Stimulated activated CD8-positive, alpha-beta memory T cell treated with anti-CD3 and anti-CD28 coated beads, Interleukin-7, amount 100 ng/mL, for 1 hour (primary cell): ENCODE measurements around the gene RAE1.

ENCODE experiments used
- DNase-seq, 2 donors: peaks; one replicate each; pipeline ENCODE4 v3.0.0-alpha.2; 2020; ENCODE audit warnings: low read depth in 2 of 2

Gene RAE1

DNA sequence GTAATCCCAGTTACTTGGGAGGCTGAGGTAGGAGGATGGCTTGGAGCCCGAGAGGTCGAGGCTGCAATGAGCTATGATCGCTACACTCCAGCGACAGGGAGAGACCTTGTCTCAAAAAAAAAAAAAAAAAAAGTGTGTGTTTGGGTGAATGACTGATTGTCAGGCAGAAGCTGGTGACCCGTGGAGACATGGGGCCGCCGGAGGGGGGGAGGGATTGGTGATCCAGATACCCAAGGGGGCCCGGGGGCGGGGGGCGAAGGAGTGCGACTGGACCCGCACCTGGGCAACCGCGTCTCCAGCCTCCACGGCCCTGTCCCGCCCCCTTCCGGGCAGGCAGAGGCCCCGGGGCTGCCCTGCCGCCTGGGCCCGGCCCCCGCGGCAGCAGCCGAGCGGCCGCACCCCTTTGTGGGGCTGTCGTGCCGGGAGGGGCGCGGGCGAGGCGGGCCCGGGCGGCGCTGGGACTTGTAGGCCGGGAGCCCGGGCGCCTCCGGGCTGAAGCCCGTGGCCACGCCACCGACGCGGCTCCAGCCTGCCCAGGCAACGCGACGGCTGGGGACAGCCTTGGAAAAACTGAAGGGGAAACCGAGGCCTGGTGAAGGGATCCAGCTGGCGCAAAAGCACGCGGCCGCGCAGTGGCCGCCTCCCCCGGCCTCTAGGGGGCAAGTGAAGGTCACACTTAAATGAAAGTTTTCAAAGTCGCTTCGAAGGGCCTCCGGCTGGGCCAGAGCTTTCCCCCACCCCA is 38.1 kb downstream of the RAE1 start:
- DNase-seq = no peak

DNA sequence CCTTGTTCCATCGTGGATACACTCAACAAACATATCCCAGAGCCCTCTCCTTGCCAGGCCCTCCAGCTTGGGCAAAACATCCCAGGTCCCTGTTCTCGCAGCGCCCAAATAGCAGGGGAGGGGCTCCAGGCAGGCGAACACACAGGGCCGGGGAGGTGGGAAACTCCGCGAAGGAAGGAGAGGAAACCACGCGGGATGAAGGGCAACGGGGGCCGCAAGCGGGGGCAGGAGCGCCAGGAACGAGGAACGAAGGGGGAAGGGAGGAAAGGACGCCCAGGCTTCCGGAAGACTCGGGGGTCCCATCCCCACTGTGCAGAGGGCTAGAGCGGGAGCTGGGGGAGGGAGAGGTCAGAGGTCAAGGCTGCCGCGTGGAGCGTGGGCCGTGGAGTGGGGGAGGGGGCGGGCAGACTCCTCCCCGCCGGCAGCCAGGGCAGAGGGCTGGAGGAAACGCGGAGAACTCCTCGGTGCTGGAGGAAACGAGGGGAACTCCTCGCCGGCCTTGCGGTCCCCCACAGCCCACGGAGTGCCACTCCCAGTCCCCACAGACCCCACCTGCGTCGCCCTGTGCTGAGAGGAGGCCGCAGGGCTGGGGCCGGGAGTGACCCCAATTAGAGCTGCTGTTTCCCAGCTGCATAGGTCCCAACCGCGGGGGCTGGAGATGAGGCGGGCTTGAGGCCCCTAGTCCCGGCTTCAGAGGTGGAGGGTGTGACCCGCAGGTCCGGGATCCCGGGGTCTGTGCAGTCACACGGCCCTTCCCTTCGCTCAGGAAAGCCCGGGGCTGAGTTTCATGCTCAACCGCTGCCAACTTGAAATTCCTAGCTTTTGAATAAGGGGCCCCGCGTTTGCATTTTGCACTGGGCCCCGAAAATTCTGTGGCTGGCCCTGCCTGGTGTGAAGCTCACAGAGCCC is 38.9 kb downstream of the RAE1 start:
- no peak for DNase-seq

DNA sequence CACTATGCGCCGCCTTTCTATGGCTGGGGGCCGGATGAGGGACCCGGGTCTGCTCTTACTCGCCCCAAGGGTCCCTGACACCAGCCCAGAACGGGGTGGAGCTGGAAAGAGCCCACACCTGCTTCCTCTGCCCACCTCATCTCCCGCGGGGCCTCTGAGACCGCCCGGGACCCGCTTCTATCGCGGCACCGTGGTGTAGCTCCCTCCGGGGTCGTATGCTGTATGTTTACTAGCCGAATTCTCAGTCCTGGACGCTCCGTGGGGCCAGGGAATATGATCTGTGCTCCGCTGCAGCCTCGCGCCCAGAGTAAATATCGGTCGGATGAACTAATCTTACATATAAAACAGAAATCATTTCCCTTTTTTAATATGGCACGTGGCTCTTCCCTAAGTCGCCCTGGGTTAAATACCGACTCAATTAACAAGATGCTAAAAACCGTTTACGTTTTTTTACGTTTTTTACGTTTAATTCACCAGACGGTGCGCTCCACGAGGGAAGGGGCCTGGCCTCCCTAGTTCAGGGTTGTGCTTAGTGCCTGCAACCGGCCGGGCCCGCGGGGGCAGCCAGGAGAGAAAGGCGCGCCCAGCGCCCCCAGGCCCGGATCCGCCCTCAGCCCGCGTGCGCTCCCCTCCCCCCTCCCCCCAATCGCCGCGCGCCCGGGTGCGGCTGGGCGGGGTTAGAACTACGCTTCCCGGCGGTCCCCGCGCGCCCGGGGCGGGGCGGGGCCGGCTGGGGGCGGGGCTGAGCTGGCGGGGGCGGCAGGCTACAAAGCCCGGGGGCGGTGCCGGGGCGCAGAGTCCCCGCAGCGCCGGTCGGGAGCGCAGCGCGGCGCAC is 39.8 kb downstream of the RAE1 start, which contains the start of gene RBM38:
Gene RBM38 (plus strand): TSS at position 793 of the 835 bp plus-strand sequence. CDS start 186 bp downstream, outside the sequence.
- peak; percentile 51 to 53 for DNase-seq

DNA sequence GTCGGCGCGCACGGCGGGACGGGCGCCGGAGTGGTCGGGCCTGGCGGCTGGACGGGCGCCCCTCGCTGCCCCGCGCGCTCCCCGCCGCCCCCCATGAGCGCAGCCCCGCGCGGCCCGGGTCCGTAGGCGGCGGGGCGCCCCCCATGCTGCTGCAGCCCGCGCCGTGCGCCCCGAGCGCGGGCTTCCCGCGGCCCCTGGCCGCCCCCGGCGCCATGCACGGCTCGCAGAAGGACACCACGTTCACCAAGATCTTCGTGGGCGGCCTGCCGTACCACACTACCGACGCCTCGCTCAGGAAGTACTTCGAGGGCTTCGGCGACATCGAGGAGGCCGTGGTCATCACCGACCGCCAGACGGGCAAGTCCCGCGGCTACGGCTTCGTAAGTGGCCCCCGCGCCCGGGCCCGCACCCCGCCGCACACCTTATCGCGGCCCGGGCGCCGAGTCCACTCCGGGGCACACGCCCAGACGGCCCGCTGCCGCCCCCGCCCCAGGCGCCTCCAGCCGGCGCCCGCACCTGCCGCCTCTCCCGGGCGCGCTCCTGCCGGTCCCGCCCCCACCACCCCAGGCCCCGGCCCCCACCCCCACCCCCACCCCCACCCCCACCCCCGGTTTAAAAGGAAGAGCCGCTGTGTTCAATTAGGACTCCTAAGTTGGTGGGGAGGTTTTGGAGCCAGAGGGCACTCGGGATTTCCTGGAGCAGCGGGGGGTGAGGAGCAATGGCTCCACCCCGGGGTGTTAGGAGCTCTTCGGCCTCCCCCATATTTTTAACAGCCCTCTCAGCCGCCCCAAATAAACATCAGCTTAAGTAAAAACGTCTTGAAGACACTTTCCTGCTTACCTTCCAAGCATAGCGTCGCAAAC is 40.6 kb downstream of the RAE1 start:
- no peak for DNase-seq

DNA sequence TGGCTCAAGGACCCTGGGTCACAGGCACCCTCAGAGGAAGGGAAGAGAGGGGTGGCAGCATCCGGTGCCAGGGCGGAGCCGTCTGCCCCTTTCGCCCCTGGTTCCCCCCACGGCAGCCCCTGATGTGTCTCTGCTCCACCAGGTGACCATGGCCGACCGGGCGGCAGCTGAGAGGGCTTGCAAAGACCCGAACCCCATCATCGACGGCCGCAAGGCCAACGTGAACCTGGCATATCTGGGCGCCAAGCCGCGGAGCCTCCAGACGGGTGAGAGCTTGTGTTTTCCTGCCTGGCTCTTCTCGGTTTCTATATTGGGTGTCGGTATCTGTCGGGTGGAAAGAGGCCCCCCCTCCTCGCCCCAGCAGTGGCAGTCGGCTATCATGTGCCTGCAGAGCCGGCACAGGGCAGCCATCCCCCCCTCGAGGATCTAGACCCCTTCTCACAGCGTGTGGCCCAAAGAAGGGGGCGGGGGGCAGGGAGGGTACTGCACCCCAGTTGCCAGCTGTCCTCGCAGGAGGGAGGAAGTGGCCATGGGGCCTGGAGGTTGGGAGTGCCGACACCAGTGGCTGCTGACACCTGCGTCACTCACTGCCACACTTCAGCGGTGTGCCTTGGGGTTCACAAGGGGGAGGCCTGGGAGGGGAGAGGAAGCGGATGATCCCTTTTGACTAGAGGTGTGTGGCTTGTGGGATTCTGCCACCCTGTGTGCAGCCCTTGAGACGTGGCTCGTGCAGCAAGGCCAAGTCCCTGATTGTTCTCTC is 41.6 kb downstream of the RAE1 start:
- DNase-seq = peak; percentile 55 to 58

DNA sequence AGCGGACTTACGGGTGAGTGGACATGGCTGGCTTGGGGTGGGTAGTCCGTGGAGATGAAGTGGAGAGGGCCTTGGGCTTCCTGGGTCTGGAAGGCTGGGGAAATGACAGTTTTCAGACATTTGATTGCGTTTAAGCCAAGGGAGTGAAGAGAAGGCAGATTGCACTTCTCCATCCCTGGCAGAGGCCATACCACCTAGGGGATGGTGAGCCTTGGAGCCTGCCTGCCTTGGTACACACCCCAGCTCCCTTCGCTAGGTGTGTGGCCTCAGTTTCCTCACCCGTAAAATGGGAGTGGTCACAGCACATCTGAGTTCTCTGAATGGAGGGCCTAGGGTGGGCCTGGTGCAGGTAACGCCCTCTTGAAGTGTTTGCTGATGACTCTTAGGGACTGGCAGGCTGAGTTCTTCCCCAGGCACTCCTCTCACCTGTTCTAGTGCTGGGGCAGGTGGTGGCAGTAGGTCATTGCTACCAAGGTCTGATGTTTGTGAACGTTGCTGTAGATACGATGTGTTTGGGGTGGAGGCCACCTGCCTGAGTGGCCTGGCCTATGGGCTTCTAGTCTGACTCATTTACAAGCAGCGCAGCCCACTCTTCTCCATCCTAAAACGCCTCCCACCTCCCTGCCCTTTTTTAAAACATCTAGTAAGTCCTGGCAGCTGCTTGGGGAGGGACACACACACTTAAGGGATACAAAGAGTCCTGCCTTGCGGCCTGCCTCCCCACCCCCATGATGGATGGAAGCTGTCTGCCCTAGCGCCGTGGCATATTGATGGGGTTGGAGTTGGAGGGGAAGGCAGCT is 42.5 kb downstream of the RAE1 start:
- no peak for DNase-seq

DNA sequence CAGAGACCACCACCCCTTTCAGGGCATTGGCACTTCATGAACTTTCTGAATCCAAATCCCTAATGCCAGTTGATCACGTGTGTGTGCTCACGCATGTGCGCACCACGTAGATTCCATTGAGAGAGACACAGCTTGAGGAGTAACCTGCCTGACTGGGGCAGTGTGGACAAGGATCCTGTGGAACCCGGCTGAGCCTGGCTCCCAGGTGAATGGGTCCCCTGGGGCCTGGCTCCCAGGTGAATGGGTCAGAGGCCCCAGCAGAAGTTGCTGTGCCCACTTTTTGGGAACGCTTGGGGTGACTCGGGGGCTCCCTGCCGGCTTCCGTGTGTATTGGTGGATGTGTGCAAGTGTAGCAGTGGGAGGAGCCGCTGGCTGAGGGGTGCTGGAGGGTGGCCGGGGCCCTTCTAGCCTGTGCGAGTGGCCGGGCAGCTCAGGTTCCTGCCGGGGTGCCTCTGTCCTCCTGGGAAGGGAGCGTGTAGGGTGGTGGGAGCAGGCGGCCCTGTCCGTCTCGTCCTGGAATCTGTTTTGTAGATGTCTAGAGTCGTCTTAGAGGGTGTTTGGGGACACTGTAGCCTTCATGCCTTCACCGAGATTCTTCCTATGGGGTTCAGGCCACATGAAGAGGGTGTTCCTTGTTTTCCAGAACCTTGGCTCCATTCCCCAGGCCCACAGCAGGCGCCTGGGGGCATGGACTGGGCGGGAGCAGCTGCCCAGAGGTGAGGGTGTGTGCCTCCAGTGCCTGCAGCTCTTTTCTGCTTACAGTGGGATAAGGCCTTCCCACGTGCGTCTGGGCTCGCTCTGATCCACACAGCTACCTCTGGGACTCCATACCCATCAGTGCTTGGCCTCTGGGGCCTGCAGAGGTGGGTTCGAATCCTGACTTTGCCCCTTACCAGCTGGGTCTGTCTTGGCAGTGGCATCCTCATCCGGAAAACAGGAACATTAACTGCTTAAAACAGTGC is 43.3 kb downstream of the RAE1 start:
- no peak for DNase-seq

DNA sequence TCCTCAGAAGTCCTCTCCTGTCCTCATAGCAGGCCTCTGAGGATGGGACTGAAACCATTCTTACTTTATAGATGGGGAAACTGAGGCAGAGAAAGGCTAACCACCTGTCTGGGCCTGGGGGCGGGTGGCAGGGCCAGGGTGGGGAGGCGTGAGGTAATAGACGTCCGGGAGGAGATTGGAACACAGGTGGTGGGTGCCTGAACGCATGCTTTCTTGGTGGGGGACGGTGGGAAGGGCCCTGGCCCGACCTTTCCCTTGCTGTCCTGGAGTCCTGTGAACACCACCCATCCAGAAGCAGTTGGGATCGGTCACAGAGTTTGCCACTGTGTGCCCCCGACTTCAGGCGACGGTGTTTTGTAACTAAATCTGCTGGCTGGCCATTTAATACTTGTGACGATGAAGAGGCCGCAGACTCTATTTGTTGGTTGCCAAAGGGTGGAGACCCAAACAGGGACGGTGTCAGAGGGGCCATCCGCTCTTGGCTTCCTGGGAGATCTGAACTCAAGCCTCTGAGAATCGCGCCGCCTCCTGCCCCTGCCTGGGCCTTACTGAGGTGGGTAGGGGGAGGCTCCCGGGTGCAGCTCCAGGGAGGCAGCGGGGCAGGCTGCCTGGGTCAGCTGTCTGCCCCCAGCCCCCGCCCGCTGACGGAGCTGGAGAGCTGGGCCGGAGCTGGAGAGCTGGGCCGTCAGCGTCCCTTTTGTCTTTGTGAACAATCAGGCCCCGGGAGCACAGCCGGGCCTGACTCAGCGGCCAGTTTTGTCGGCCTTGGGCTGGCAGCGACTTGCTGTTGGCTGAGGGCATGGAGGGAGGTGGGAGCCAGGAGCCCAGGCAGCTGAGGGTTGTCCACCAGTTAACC is 44.3 kb downstream of the RAE1 start:
- DNase-seq = no peak

DNA sequence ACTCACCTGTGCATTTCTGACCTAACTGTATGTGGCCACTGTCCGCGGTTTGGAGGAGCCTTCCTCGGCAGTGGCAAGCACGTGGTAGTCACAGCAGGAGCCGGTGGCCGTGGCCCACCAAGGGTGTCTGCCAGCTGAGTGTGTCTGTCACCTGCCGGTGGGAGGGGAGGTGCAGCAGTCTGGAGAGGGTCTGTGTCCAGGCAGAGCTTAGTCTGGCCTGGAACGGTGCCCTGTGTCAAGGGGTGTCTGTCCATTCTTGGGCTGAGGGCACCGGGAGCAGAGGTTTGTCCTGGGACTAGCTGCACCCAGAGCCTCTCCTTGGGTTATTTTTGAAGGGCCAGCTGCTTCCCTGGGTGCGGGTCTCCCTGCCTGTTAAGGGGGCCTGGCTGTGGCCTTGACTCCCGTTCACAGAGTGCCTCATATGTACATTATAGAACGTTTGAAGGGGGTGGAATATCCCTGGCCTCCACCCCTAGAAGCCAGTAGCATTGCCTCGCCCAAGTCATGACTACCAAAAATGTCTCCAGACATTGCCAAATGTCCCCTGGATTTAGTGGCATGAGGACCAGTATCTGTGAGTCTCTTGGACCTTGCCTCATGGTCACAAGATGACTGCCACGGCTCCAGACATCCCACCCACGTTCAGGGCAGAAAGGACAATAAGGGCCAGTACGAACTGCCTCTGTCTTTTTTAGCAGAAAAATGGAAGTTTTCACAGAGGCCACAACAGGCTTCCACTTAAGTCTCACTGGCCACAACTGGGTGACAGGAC is 45.3 kb downstream of the RAE1 start:
- DNase-seq = no peak

DNA sequence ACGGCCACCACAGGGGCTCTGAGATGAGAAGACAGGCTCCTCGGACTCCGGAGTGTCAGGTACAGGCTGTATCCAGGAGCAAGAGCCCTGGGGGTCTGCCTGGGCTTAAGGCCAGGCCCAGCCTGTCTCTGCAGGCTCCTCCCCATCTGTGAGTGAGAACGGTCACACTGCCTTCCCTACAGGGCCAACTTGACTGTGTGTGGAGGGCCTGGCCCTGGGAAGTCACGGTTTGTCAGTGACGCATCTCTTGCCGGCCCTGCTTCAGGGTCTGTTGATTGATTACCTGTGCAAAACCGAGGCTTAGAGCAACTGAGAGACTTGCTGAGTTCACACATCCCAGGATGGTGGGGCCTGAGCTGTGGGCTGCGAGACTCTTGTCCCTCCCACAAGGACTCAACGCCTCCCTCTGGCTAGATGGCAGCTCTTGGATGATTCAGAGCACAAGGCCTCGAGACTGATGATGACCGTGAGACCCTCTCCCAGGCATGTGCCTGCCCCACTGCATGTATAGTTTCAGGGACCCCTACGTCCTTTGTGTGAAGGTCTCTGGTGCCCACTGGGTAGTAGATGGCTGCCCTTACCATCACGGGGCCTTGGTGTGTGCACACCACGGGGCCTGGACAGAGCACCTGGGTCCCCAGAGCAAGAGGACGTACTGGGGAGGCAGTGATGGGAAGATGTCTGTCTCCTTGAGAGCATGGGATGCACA is 46.1 kb downstream of the RAE1 start:
- DNase-seq = no peak

DNA sequence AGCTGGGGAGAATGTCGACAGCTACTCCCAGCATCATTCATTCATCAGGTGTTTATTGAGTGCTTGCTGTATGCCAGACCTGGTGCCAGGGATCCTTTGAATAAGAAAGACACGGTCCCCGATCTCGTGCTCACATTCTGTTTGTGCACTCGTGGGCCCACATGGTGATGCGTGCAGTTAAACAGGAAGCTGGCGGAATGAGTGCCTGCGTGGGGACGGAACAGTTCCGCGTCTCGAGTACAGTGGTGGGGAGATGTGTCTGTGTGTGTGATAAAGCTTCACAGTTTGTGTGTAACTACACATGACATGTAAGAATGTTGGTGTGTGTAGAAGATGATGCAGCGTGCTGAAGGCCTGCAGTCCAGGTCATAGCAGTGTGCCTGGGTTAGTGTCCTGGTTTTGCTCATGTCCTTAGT is 46.6 kb downstream of the RAE1 start:
- DNase-seq = no peak

DNA sequence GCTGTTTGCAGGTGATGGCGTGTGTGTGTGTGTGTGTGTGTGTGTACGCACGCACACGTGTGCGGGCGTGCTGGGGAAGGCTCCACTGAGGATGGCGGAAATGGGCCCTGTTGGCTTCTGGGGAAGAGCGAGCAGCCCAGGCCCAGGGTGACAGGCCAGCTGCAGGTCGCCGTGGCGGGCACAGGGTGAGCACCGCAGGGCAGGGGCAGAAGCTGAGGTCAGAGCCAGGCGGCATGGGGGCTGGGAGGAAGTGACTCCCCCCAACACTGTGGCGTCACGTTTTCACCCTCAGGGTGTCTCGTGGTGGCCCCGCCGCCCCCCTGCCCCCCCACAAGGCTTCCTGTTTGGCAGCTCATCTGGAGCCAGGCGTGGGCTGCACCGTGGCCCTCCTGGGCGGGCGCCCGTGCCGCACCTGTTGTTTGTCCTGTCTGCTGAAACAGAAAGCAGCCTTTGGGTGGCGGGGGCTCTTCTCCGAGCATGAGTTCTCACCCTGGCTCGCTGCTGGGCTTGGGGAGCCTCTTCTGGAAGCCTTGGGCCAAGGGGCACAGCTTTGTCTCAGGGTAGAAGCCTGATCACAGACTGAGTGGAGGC is 47.3 kb downstream of the RAE1 start:
- peak; percentile 67 to 79 for DNase-seq

DNA sequence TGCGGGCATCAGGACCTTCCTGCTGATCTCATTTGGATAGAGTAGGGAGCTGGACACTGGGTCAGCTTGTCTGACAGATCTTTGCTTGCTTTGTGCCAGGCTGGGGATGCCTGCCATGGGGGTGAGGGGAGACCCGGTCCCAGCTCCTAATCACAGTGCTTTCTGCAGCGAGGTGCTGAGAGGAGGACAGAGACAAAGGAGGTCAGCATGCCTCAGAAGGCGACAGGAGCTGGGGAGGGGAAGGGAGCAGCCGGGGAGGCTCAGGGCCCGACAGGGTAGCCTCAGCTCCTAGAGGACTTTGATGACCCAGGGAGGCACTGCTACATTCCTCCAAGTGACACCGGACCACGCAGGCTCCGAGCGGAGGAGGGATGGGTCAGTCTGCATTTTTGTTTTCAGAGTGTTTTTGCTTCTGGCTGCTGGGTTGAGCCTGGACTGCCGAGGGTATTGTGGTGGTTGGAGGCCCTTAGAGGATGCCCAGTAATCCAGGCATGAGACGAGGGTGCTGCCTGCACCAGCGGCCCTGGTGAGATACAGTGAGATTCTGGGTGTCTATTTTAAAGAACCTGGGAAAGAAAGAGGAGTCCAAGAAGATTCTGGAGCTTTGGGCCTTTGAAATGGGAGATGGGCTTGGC is 48.0 kb downstream of the RAE1 start:
- DNase-seq = no peak

DNA sequence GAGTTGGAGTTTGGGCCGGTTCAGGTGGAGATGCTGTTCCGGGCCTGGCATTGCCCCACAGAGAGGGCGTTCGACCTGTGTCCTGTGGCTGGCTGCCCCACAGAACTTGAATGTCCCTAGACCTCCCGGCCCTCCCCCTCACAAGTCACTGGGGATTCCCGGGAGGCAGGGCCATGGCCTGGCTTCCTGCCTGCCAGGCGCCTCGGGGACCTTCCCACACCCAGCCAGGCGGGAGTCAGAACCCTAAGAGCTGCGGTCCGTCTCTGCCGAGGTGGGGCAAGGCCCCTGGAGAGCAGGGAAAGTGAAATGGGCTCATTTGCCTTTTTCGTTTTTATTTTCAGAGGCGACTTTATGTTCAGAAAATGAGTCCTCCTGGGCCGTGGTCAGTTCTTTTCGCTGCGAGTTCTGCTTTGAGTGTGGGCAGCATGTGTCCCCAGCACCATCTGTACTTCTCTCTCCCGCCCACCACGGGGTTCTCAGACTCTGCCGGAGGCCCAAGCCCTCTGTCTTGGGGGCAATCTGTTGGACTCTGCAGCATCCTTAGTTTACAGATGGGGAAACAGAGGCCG is 48.6 kb downstream of the RAE1 start:
- no peak for DNase-seq
